Trophoblast cell (in vitro differentiated cells and primary cell): ENCODE results near the gene CLC.

ENCODE experiments used
- DNase-seq, 2 donors: peaks; one replicate each; pipeline ENCODE4 v3.0.0-alpha.2; 2016
- H2AFZ ChIP-seq: 2 replicates; pipeline ENCODE4 v1.6.1; 2013; ENCODE audit warnings: low read length, moderate library complexity, mild to moderate bottlenecking; ENCODE audit not compliant: insufficient read depth, poor library complexity
- H2AK5ac ChIP-seq: 2 replicates; pipeline ENCODE4 v1.6.1; 2013; ENCODE audit warnings: mild to moderate bottlenecking, low read length
- H2BK120ac ChIP-seq: 2 replicates; pipeline ENCODE4 v1.6.1; 2013; ENCODE audit warnings: low read length, mild to moderate bottlenecking, moderate library complexity; ENCODE audit not compliant: insufficient read depth, poor library complexity
- H2BK12ac ChIP-seq: 2 replicates; pipeline ENCODE4 v1.6.1; 2013; ENCODE audit warnings: mild to moderate bottlenecking, low read length, moderate library complexity
- H2BK5ac ChIP-seq: 2 replicates; pipeline ENCODE4 v1.6.1; 2013; ENCODE audit warnings: low read length, low read depth, moderate library complexity, mild to moderate bottlenecking; ENCODE audit not compliant: poor library complexity
- H3K14ac ChIP-seq: 2 replicates; pipeline ENCODE4 v1.6.1; 2013; ENCODE audit warnings: mild to moderate bottlenecking, low read length
- H3K18ac ChIP-seq: 2 replicates; pipeline ENCODE4 v1.6.1; 2013; ENCODE audit warnings: mild to moderate bottlenecking, low read length
- H3K23ac ChIP-seq: 2 replicates; pipeline ENCODE4 v1.6.1; 2013; ENCODE audit warnings: low read length
- H3K27ac ChIP-seq: 2 replicates; pipeline ENCODE4 v1.5.1; 2013; ENCODE audit warnings: low read depth, mild to moderate bottlenecking, inconsistent platforms, low read length, moderate library complexity
- H3K27me3 ChIP-seq: 2 replicates; pipeline ENCODE4 v1.6.1; 2013; ENCODE audit warnings: inconsistent platforms, mild to moderate bottlenecking, low read length, moderate library complexity; ENCODE audit not compliant: insufficient read depth
- H3K36me3 ChIP-seq, 2 experiments: 1 replicate in 1 of 2; 2 replicates in 1 of 2; pipeline ENCODE4 v1.6.1; 2013; ENCODE audit warnings: low read length in 2 of 2, mild to moderate bottlenecking in 2 of 2, moderate library complexity in 1 of 2; ENCODE audit not compliant: insufficient read depth in 2 of 2, control insufficient read depth in 1 of 2
- H3K4ac ChIP-seq: 2 replicates; pipeline ENCODE4 v1.6.1; 2013; ENCODE audit warnings: low read depth, mild to moderate bottlenecking, low read length, moderate library complexity
- H3K4me1 ChIP-seq, 2 experiments: 1 replicate in 1 of 2; 2 replicates in 1 of 2; pipeline ENCODE4 v1.6.1; 2013; ENCODE audit warnings: low read length in 2 of 2, mild to moderate bottlenecking in 2 of 2, moderate library complexity in 1 of 2; ENCODE audit not compliant: insufficient read depth in 2 of 2, control insufficient read depth in 1 of 2
- H3K4me2 ChIP-seq: 2 replicates; pipeline ENCODE4 v1.6.1; 2013; ENCODE audit warnings: inconsistent platforms, mild to moderate bottlenecking, low read length, moderate library complexity
- H3K4me3 ChIP-seq: 2 replicates; pipeline ENCODE4 v1.5.1; 2013; ENCODE audit warnings: mild to moderate bottlenecking, low read depth, low read length, inconsistent platforms
- H3K79me1 ChIP-seq: one replicate; pipeline ENCODE4 v1.6.1; 2013; ENCODE audit warnings: low read length
- H3K79me2 ChIP-seq: 2 replicates; pipeline ENCODE4 v1.6.1; 2013; ENCODE audit warnings: low read length, mild to moderate bottlenecking; ENCODE audit not compliant: control insufficient read depth, insufficient read depth, poor library complexity
- H3K9ac ChIP-seq: 2 replicates; pipeline ENCODE4 v1.6.1; 2013; ENCODE audit warnings: mild to moderate bottlenecking, low read length
- H3K9me3 ChIP-seq: 2 replicates; pipeline ENCODE4 v1.6.1; 2013; ENCODE audit warnings: low read depth, mild to moderate bottlenecking, control low read depth, inconsistent platforms, low read length; ENCODE audit not compliant: insufficient read depth
- H4K12ac ChIP-seq: 2 replicates; pipeline ENCODE4 v1.6.1; 2013; ENCODE audit warnings: low read depth, mild to moderate bottlenecking, low read length, moderate library complexity
- H4K8ac ChIP-seq: 2 replicates; pipeline ENCODE4 v1.6.1; 2013; ENCODE audit warnings: low read depth, mild to moderate bottlenecking, low read length, moderate library complexity
- H4K91ac ChIP-seq: one replicate; pipeline ENCODE4 v1.6.1; 2013; ENCODE audit warnings: low read depth, mild to moderate bottlenecking, low read length, moderate library complexity
- WGBS: extraction: QIAGEN DNeasy Blood & Tissue Kit; methylation state at CpG from one replicate; pipeline ENCODE4 v1.1.7; 2013; ENCODE audit warnings: missing lambda C conversion rate; ENCODE audit not compliant: insufficient read length, insufficient coverage; ENCODE audit errors: extremely low coverage; 5-methylcytosine and 5-hydroxymethylcytosine counted together

The CLC gene

GRCh38 chr19:39754971-39755370 is 17.1 kb upstream of the CLC start:
- Histone ChIP-seq H3K4me3 (no peak overlapping the region), H4K12ac (no peak overlapping the region), H3K9me3 (no peaks in the 10 kb centered on the region), H2BK120ac (no peak overlapping the region), H3K79me2 (no peaks in the 10 kb centered on the region), H3K27ac (no peak overlapping the region), H3K36me3 (no peaks in the 10 kb centered on the region), H3K18ac (no peak overlapping the region), H3K4me2 (no peak overlapping the region), H3K23ac (no peak overlapping the region), H3K4me1 (peaks cover 3 to 5% of the 10 kb centered on the region in 2 experiments), H2BK12ac (no peak overlapping the region), H3K9ac (no peak overlapping the region), H2BK5ac (no peak overlapping the region), H3K79me1 (no peaks in the 10 kb centered on the region), H3K4ac (no peak overlapping the region), H3K27me3 (no peaks in the 10 kb centered on the region), H4K8ac (no peak overlapping the region), H2AK5ac (no peak overlapping the region), H2AFZ (no peak overlapping the region), H3K14ac (no peak overlapping the region), H4K91ac (no peak overlapping the region)
- no CpG with 5 or more reads among the region's 3 CpGs for WGBS
- no peak for DNase-seq

DNA sequence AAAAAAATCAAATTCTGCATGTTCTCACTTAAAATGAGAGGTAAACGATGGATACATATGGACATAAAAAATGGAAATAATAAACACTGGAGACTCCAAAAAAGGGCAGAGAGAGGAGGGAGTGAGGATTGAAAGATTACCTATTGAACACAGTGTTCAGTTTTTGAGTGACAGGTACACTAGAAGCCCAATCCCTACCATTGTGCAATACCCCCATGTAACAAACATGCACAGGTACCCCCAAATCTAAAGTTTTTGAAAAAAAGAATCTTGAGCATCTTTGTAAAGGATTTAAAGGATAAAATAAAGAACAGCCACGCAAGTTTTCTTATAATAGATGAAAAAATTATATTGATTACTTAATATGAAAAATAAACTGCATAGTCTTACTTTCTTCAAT is 16.7 kb upstream of the CLC start:
- Histone ChIP-seq H3K4me2 (no peak overlapping the region), H3K27me3 (no peaks in the 10 kb centered on the region), H3K9me3 (no peaks in the 10 kb centered on the region), H4K8ac (no peak overlapping the region), H4K91ac (no peak overlapping the region), H3K27ac (no peak overlapping the region), H4K12ac (no peak overlapping the region), H3K4ac (no peak overlapping the region), H3K79me2 (no peaks in the 10 kb centered on the region), H2AFZ (no peak overlapping the region), H2BK5ac (no peak overlapping the region), H3K23ac (no peak overlapping the region), H3K18ac (no peak overlapping the region), H3K14ac (no peak overlapping the region), H3K36me3 (no peaks in the 10 kb centered on the region), H2BK120ac (no peak overlapping the region), H2AK5ac (no peak overlapping the region), H3K4me3 (no peak overlapping the region), H3K79me1 (no peaks in the 10 kb centered on the region), H3K4me1 (peaks cover 3 to 5% of the 10 kb centered on the region in 2 experiments), H2BK12ac (no peak overlapping the region), H3K9ac (no peak overlapping the region)
- no peak for DNase-seq
- no CpG with 5 or more reads among the region's 2 CpGs for WGBS

DNA sequence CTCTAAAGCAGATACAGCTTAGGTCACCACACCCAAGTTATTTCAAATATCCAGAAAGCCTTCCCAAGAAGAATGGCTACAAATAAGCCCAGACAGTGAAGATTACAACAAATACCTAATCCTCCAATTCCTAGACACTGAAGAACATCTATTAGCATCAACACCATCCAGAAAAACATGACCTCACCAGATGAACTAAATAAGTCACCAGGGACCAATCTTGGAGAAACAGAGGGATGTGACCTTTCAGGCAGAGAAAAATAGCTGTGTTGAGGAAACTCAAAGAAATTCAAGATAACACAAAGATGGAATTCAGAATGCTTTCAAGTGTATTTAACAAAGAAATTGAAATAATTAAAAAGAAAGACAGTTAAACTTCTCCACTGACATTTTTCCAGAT is 15.0 kb upstream of the CLC start:
- Histone ChIP-seq H3K27me3 (no peaks in the 10 kb centered on the region), H3K4me1 (peaks cover 1 to 4% of the 10 kb centered on the region in 2 experiments), H2BK120ac (no peak overlapping the region), H3K79me1 (no peaks in the 10 kb centered on the region), H4K12ac (no peak overlapping the region), H2BK5ac (no peak overlapping the region), H4K91ac (no peak overlapping the region), H2AFZ (no peak overlapping the region), H3K9ac (no peak overlapping the region), H3K27ac (no peak overlapping the region), H3K4me3 (no peak overlapping the region), H3K23ac (no peak overlapping the region), H2AK5ac (no peak overlapping the region), H3K4ac (no peak overlapping the region), H3K79me2 (no peaks in the 10 kb centered on the region), H3K14ac (no peak overlapping the region), H4K8ac (no peak overlapping the region), H3K18ac (no peak overlapping the region), H3K36me3 (no peaks in the 10 kb centered on the region), H3K4me2 (no peak overlapping the region), H2BK12ac (no peak overlapping the region), H3K9me3 (no peaks in the 10 kb centered on the region)
- no peak for DNase-seq

DNA sequence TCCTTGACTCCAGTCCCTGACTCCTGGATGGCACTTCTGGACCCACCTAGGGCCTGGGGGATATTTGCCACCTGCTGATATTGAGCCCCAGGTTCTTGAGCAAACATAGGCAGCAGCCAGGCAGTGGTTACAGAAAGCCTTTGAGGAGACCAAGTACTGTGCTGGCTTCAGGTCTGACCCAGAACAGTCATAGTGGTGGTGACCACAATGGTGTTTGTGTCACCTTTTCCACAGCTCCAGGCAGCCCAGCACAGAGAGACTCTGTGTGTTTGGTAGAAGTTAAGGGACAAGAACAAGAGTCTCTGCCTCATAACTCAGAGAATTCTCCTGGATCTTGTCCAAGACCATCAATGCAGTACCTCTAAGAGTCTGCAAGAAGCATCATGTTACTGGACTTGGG is 14.6 kb upstream of the CLC start:
- H3K27ac ChIP-seq = no peak overlapping the region
- H3K4me1 ChIP-seq = no peaks in the 10 kb centered on the region
- no peak overlapping the region for H3K9ac ChIP-seq
- no peak overlapping the region for H2BK5ac ChIP-seq
- DNase-seq = no peak
- no peak overlapping the region for H2AK5ac ChIP-seq
- H3K4me3 ChIP-seq = no peak overlapping the region
- no peak overlapping the region for H3K4ac ChIP-seq
- H4K91ac ChIP-seq = no peak overlapping the region
- H3K23ac ChIP-seq = no peak overlapping the region
- no peaks in the 10 kb centered on the region for H3K79me1 ChIP-seq
- no peaks in the 10 kb centered on the region for H3K36me3 ChIP-seq
- H2BK120ac ChIP-seq = no peak overlapping the region
- H3K9me3 ChIP-seq = no peaks in the 10 kb centered on the region
- H4K8ac ChIP-seq = no peak overlapping the region
- no peaks in the 10 kb centered on the region for H3K27me3 ChIP-seq
- no peak overlapping the region for H2BK12ac ChIP-seq
- no peak overlapping the region for H3K4me2 ChIP-seq
- H3K79me2 ChIP-seq = no peaks in the 10 kb centered on the region
- H3K18ac ChIP-seq = no peak overlapping the region
- H2AFZ ChIP-seq = no peak overlapping the region
- no peak overlapping the region for H3K14ac ChIP-seq
- H4K12ac ChIP-seq = no peak overlapping the region

DNA sequence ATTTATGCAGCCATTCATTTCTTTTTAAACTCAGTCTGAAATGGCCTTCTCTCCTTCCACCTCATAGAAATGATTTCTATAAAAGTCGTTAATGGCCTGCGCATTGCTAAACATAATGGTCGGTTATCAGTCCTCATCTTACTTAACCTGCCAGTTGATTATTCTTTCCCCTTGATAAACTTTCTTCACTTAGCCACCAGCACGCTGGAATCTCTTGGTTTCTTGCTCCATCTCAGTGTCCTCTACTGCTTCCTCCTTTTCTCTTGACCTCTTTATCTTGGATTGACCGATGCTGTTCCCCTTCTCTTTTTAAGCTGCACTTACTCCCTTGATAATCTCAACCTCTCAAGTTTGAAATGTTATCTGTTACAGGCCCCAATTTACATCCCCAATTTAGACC is 12.2 kb upstream of the CLC start:
- H2AK5ac ChIP-seq = no peak overlapping the region
- no CpG with 5 or more reads among the region's 5 CpGs for WGBS
- no peaks in the 10 kb centered on the region for H3K27me3 ChIP-seq
- H3K4ac ChIP-seq = no peak overlapping the region
- H3K27ac ChIP-seq = no peak overlapping the region
- no peak overlapping the region for H4K12ac ChIP-seq
- no peak for DNase-seq
- H4K8ac ChIP-seq = no peak overlapping the region
- no peaks in the 10 kb centered on the region for H3K36me3 ChIP-seq
- no peaks in the 10 kb centered on the region for H3K79me2 ChIP-seq
- H3K9me3 ChIP-seq = no peaks in the 10 kb centered on the region
- no peak overlapping the region for H2BK120ac ChIP-seq
- no peak overlapping the region for H3K23ac ChIP-seq
- no peak overlapping the region for H3K4me3 ChIP-seq
- H3K4me2 ChIP-seq = no peak overlapping the region
- no peak overlapping the region for H2BK5ac ChIP-seq
- H2BK12ac ChIP-seq = no peak overlapping the region
- H3K18ac ChIP-seq = no peak overlapping the region
- no peak overlapping the region for H4K91ac ChIP-seq
- no peaks in the 10 kb centered on the region for H3K79me1 ChIP-seq
- H2AFZ ChIP-seq = no peak overlapping the region
- H3K4me1 ChIP-seq = no peaks in the 10 kb centered on the region
- no peak overlapping the region for H3K9ac ChIP-seq
- H3K14ac ChIP-seq = no peak overlapping the region
